GM18517 (cell line): Measurements from ENCODE around the gene BBS2.

Source experiments
- ATAC-seq: cut with Tn5 transposase; IDR thresholded peaks from one replicate; pipeline ENCODE4 v1.9.1; 2021; ENCODE audit warnings: mild to moderate bottlenecking, moderate library complexity; ENCODE audit not compliant: unreplicated experiment

BBS2 gene, protein sequence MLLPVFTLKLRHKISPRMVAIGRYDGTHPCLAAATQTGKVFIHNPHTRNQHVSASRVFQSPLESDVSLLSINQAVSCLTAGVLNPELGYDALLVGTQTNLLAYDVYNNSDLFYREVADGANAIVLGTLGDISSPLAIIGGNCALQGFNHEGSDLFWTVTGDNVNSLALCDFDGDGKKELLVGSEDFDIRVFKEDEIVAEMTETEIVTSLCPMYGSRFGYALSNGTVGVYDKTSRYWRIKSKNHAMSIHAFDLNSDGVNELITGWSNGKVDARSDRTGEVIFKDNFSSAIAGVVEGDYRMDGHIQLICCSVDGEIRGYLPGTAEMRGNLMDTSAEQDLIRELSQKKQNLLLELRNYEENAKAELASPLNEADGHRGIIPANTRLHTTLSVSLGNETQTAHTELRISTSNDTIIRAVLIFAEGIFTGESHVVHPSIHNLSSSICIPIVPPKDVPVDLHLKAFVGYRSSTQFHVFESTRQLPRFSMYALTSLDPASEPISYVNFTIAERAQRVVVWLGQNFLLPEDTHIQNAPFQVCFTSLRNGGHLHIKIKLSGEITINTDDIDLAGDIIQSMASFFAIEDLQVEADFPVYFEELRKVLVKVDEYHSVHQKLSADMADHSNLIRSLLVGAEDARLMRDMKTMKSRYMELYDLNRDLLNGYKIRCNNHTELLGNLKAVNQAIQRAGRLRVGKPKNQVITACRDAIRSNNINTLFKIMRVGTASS

DNA sequence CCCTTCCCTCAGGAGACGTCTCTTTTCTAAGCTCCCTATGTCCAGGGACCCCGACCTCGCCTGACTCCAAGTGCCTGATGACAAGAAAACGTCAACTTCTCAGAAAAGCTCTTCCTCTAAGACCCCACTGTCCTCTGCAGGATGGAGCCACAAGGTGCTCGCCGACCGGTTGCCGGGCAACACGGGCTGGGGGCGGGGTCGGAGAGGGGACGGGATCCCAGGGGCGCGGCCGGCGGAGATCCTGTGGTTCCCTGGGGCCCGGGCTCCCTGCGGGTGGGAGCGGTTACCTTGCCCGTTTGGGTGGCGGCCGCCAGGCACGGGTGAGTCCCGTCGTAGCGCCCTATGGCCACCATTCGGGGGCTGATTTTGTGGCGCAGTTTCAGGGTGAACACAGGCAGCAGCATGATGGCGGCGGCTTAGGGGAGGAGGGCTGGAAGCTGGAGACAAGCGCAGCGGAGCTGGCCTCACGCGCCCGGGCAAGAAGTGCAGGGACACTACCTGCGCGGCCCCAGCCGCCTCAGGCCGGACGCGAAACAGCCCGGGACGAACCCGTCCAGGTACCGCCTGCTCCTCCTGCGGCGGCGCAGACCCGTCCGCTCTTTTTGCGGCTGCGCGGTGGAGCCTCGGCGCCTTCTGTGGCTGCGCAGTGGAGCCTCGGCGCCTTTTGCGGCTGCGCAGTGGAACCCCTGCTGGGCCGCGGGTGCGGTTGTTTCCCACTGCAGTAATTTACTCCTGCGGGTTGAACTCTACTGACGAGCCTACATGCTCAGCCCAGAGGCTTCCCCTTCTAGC, at the start of gene BBS2:
BBS2 (minus strand) TSS at position 566 of the 792 bp plus-strand sequence; CDS start at position 404, 162 bp downstream.
- peak; percentile 58 for ATAC-seq

DNA sequence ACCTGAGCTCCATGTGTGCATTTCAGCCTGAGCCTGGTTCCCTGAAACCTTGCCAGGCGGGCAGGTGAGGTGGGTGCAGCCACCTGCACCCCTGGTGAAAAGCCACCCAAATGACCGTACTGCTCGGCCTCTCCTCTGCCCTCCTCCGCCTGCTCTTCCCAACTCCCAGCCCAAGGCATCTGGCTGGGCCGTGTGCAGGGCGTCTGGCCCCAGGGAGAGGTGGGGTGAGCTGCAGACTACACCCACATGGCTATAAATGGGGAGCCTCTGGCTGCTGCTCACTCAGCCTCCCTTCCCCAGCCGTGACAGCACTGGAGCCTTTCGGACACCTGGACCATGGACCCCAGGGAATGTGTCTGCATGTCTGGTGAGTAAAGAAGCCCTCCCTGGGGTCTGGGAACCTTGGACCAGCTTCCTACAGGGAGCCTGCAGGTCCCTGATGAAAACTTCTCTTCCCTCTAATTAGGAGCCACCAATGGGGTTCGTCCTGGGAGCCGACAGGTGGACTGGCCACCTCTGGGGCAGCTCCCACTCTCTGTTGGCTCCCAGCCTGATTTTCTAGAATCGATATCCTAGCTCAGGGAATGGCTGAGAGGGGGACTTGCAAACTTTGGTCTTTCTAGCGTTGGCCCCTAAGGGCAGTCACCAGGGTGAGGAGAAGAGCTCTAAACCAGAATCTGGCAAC, 45.1 kb upstream of the BBS2 start, which contains the start of gene MT4:
MT4 (plus strand) TSS at position 281 of the 685 bp plus-strand sequence; CDS start at position 337, 56 bp downstream.
- no peak for ATAC-seq

DNA sequence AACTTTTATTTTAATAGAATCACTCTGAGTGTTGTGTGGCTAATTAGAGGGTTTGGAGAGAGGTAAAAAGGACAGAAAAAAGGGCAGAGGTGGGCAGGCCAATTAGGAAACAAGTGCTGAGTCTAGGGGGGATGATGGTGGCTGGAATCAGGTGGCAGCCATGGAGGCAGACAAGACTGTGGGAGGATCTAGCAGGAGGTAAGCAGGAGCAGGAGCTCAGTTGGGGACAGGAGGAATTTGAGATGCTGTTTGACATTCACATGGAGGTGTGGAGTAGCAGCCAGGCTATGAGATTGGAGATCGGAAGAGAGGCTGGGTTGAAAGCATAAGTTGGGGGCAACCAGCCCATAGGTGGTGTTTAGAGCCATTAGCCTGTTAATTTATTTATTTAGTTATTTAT, 41.3 kb upstream of the BBS2 start:
- ATAC-seq: no peak

DNA sequence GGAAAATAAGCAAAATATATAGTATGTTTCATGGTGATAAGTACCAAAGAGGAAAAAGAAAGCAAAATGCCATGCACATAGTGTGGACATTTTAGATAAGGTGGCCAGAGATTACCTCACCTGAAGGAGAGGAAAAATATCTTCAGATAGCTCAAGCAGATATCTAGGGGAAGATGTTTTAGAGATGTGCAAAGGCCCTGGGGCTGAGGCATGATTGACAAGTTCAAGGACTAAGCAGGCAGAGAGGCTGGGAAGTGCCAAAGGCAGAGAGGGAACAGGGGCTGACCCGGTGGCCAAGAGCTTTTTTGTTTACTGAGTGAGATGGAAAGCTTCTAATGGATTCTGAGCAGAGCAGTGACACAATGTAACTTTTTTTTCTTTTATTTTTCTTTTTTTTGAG, 40.6 kb upstream of the BBS2 start:
- ATAC-seq: no peak

DNA sequence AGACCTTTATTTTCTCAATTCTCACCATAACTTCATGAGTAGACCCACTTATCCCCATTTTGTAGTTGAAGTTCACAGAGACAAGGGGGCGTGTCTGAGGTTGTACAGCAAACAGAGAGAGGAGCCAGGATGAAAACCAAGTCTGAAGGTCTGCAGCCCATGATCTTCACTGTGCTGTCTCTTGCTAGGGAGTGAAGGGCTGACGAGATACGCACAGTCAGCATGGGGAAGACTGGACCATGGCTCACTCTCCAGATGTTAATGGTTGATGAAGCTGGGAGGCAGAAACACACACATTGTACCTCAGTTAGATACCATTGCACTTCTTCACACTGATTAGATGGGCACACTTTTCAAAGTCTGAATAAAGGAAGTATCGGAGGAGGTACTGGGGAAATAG, 39.3 kb upstream of the BBS2 start:
- ATAC-seq: no peak

DNA sequence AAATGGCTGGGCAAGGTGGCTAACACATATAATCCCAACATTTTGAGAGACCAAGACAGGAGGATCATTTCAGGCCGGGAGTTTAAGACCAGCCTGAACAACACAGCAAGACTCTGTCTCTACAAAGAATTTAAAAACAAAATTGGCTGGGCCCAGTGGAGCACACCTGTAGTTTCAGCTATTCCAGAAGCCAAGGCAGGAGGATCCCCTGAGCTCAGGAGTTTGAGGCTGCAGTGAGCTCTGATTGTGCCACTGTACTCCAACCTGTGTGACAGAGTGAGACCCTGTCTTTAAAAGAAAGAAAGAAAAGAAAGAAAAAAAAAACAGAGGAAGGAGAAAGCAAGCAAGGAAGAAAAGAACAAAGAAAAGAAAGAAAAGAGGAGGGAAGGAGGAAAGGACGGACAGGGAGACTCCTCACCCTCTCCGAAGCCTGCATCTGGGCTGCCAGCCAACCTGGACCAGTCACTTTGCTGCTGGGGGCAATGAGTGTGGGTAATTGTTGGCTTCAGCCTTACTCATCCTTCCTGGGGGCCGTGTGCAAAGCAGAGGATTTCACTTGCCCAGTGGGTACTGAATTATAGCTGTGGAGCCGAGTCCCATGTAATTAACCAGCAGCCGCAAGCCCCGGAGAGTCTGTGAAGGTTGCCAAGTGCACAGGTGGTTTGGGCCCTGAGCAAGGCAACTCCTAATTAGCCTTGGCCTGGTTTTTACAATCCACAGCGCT, 38.4 kb upstream of the BBS2 start:
- ATAC-seq: no peak

DNA sequence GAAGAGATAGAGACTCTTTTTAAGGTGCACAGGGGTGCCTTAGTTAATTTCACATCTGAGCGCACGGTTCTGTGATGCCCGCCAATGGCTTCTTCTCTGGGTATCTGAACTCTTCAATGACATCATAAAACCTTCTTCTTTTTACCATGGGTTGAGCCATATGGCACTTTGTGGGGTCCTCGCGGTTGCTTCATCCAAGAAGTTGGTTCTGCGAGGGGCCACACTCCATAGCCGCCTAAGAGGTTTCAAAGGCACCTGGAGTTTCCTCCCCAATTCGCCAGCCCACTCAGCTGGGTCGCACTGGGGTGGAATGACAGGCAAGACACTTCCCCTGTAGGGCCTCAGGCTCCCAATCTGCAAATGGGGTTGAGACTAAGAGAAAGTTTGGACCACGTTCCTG, 34.6 kb upstream of the BBS2 start:
- ATAC-seq: no peak

DNA sequence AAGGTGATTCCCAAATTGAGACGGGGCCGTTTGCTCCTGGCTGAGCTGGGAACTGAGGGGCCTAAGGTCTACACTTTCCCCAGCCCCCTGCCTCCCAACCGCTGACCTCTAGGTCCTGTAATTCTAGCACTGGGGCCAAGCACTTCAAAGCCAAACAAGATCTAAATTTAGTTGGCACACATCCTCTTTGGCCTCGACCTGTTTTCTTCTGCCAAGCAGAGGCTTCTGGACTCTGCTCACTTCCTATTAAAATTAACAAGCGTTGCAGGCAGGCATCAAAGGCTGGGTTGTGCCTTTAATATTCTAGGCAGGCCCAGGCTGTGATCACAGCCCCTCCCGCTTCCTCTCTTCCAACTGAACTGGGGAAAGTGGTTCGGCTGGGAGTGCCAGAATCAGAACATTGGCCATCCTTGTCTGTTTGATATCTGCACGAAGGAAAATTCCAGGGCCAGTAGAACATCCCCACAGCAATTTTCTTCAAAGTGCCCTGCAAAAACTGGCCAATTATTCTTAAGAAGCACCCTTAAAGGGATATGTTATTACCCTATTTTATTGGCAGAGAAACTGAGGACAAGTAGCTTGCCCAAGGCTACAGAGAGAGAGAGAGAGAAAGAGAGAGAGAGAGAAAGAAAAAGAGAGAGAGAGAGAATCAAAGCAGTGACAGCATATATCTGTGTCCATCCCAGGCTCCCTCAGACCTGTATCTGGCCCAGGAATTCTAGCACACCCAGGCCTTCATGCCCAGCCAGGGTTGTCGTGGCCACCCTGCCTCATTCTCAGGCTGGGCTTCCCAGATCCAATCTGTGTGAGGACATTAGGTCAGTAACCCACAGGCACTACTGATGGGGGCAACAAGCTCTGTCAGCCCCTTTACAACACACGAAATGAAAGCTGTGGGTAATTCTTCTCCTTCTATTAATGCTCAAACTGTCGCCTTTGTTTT, 32.2 kb upstream of the BBS2 start:
- no peak for ATAC-seq

DNA sequence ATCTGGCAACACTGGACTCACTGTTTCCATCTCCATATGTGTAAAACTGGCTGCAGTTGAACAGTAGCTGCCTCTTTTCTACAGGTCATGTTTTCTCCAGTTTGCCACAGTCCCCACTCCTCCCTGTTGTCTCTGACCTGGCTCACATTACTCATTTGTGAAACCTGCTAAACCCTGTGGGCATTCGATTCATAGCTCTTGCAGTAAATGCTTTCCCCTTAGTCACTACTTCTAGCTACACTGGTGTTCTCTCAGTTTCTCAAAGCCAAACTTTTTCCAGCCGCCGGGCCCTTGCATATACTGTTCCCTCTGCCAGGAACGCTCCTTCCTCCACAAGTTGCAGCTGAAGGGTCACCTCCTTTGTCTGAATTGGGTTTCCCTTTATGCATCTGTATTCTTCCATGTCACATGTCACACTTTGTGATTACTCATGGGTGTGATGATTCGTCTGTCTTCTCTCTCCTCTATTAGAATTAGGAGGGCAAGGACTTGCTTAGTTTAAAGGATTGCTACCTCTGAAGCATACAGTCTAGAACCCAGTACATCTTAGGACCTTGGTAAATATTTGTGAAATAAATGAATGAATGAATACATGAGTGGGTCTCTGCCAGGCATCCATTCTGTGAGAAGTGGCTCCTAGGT, 30.0 kb upstream of the BBS2 start:
- ATAC-seq: no peak

DNA sequence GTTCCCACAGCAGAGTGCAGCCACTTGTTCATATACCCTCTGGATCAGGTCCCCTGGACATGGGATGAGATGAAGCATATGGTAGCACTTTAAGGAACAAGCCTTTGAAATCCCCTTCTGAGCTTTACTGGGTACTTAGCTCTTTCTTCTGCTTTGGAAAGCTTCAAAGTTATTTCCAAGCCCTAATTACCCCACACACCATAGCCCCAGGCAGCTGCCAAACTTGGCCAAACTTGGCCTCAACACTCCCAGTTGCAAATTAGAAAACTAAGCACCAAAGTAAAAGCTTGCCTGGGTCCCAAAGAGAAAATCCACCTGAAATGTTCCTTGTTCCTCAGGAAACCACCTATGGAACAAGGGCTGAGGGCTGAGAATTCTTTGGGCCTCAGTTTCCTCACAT, 29.3 kb upstream of the BBS2 start:
- no peak for ATAC-seq

DNA sequence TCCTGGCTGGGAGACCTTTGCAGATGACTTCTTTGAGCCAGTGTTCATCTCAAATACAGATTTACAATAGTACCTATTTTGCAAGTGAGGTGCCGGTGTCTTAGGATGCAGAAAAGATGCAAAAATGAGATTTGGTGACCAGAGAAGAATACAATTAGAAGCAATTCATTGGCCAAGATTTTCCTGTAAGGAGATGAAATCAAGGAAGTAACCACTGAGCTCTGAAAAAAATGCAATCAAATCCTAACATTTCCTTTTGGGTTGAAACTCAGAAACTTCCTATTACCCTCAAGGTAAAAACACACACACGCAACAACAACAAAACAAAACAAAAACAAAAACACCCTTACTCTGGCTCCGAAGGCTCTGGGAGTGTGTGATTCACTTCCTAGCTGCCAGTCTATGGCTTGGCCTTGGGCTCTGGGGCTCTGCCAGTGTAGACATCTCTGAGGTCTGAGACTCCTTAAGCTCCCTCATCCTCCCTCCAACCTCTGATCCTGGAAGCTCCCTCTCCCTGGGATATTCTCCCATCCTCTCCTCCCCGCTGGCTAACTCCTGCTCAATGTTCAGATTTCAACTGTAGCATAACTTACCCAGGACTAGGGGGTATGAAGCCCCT, 28.2 kb upstream of the BBS2 start:
- no peak for ATAC-seq

DNA sequence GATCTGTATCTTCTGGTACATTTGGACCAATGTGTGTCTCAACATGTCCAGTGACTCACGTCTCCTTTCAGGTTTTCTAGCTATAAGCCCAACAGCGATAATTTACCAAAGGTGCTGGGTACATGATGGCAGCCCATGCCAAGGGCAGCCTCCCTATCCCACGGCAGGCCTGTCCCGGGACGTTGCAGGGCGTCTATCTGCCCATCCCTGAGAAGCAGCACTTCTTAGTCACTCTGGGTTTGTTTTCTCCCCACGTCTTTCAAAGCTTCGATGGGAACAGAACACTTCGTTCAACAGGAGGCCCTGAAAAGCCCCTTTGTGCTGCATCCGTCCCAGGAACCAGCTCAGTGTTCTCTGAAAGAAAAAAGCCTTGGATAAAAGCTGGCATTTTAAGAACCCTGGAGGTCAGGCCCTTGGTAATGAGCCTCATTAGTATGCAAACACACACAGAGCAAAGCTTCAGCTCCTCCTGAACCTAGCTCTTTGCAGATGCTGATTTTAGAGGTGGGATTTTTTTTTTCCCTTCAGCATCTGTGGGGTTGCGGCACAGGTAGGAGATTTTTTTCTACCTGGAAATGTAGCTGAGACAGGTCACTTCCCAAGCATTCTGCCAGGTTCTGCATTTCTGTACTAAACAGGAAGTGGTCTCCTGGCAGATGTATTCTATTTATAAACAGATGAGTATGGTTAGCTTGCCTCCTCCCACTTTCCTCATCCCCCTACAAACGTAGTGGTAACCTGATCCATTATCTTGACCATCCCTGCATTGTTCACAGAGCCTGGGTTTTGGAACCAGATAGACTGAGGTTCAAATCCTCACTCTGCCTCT, 27.5 kb upstream of the BBS2 start:
- no peak for ATAC-seq

DNA sequence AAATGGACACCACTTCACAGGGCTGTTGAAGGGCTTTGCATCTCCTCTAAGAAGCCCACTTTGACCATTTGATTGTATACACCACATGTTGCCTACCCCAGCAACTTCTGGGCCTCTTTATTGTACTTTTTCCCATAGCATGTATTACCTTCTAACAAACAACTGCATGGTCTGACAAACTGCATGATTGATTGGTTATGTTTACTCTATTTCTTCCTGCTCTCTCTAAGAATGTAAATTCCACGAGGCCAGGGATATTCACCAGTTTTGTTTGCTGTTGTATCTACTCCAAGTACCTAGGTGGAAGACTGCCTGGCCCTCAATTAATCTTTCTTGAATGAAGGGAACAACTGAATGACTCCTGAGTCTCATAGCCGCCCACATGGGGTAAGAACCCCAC, 22.2 kb upstream of the BBS2 start:
- no peak for ATAC-seq

DNA sequence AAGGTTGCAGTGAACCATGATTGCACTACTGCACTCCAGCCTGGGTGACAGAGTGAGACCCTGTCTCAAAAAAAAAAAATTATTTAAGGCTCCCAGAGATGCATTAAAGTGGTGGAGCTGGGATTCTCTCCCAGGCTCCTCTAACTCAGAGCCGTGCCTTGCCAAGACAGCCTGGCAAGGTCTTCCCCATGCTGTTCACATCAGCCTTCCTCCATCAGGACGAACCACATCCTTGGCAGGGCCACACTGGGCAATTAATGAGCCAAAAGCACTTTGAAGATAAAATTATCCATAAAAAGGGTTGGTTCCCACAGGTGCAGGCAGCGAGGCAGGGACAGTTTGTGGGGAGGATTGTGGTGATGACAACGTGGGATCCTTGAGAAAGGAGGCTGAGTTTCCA, 19.8 kb upstream of the BBS2 start:
- no peak for ATAC-seq

DNA sequence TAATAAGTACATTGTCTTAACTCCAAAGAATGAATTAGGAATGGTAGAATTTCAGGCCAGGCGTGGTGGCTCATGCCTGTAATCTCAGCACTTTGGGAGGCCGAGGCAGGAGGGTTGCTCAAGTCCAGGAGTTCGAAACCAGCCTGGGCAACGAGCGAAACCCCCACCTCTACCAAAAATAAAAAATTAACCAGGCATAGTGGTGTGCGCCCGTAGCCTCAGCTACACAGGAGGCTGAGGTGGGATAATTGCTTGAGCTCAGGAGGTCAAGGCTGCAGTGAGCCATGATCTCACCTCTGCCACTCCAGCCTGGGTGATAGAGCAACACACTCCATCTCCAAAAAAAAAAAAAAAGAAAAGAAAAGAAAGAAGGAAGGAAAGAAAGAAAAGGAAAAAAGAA, 18.5 kb upstream of the BBS2 start:
- no peak for ATAC-seq

DNA sequence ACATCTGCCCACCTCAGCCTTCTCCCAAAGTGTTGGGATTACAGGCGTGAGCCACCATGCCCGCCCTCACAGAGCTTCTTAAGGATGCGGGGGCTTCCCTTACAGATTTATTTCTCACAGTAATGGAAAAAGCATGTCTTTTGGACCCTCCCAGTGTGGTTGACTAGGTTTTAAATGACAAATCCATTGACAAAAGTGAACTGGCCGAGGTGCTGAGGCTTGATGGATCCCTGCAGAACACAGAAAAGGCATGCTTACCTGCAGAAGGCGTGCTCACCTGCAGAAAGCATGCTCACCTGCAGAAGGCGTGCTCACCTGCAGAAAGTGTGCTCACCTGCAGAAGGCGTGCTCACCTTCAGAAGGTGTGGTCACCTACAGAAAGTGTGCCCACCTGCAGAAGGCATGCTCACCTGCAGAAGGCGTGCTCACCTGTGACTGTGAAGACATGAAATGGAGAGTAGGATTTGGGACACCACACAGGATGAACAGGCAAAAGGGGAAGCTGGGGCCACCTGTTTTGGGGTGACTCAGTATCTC, 15.1 kb upstream of the BBS2 start:
- ATAC-seq: no peak

DNA sequence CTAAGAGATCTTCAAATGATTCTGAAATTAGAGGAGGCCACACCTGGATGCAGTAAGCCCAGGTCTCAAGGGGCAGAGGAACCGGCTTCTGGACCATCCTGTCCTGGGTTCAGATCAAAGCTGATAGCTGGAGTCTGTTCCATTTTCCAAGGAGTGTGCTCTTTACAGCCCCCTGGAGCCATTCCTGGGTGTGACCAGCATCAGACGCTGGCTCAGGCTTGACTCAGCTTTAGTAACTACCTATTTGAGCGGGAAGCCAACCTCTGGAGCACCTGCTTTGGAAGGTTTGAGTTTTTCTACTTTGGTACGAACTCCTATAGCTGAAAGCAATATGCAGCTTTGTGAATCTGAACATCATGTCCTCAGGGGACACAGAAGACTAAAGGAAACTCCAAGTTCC, 12.9 kb upstream of the BBS2 start:
- no peak for ATAC-seq
